Measurements from ENCODE around the gene ZNF365. TPM values are rescaled to one million over a fixed set of nuclear protein-coding genes. Genes with fewer than 3 reads are reported as not detected.
A peak's percentile ranks its signal among the peaks of the same experiment; 100 is the strongest.
"Not testable (repeated sequence)": the region's sequence is repeated elsewhere in the genome, so short reads cannot be mapped to it uniquely, and the experiment has no call there.

The ZNF365 gene
- polyA plus RNA-seq, 1 donor, result 0.48 TPM

- Histone ChIP-seq H3K27me3 (ENCODE audit: control insufficient read depth, insufficient read depth, low read length) (no peaks in the 10 kb centered on the region), H3K9me3 (ENCODE audit: control insufficient read depth, low read depth, low read length) (no peaks in the 10 kb centered on the region)
- DNase-seq, result no peak
These were observed 32.8 kb upstream of the ZNF365 start for GRCh38 chr10:62341419-62341818.

GRCh38 chr10:62343000-62343399 lies 31.2 kb upstream of the ZNF365 start:
- no peak overlapping the region for H3K4me3 ChIP-seq (ENCODE audit: low read length)
- no CpG with 5 or more reads among the region's 1 CpG for WGBS (ENCODE audit: insufficient coverage, low lambda C conversion rate)
- no peaks in the 10 kb centered on the region for H3K9me3 ChIP-seq (ENCODE audit: control insufficient read depth, low read depth, low read length)
- H3K36me3 ChIP-seq (ENCODE audit: control insufficient read depth, insufficient read depth, low read length), result no peaks in the 10 kb centered on the region
- DNase-seq, result no peak
- no peaks in the 10 kb centered on the region for H3K4me1 ChIP-seq (ENCODE audit: control insufficient read depth, insufficient read depth, low read length)
- H3K27ac ChIP-seq (ENCODE audit: low read length), result no peak overlapping the region
- no peaks in the 10 kb centered on the region for H3K27me3 ChIP-seq (ENCODE audit: control insufficient read depth, insufficient read depth, low read length)

More at GRCh38 chr10:62341419-62341818, 32.8 kb upstream of the ZNF365 start:
- Histone ChIP-seq H3K27ac (ENCODE audit: low read length) (no peak overlapping the region), H3K36me3 (ENCODE audit: control insufficient read depth, insufficient read depth, low read length) (no peaks in the 10 kb centered on the region), H3K4me1 (ENCODE audit: control insufficient read depth, insufficient read depth, low read length) (no peaks in the 10 kb centered on the region), H3K4me3 (ENCODE audit: low read length) (no peak overlapping the region)

DNA sequence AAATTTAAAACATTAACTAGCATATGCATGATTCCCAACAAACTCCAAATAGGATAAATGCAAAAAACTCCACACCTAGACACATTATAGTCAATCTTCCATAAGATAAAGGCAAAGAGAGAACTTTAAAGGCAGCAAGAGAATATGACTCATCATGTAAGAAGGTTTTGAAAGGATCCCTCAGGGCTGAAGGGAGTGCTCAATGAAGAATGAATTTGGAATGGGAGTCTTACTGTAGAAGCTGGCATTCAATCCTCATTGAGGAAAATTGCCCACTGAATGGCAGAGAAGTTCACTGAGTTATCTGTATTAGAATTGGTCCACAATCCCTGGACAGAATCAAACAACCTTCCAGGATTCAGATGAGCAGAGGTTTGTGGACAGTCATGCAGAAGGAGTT lies 26.1 kb upstream of the ZNF365 start:
- no peaks in the 10 kb centered on the region for H3K27me3 ChIP-seq (ENCODE audit: control insufficient read depth, insufficient read depth, low read length)
- H3K4me1 ChIP-seq (ENCODE audit: control insufficient read depth, insufficient read depth, low read length), result no peaks in the 10 kb centered on the region
- H3K9me3 ChIP-seq (ENCODE audit: control insufficient read depth, low read depth, low read length), result no peaks in the 10 kb centered on the region
- H3K36me3 ChIP-seq (ENCODE audit: control insufficient read depth, insufficient read depth, low read length), result no peaks in the 10 kb centered on the region
- no peak overlapping the region for H3K4me3 ChIP-seq (ENCODE audit: low read length)
- DNase-seq, result no peak
- no peak overlapping the region for H3K27ac ChIP-seq (ENCODE audit: low read length)

DNA sequence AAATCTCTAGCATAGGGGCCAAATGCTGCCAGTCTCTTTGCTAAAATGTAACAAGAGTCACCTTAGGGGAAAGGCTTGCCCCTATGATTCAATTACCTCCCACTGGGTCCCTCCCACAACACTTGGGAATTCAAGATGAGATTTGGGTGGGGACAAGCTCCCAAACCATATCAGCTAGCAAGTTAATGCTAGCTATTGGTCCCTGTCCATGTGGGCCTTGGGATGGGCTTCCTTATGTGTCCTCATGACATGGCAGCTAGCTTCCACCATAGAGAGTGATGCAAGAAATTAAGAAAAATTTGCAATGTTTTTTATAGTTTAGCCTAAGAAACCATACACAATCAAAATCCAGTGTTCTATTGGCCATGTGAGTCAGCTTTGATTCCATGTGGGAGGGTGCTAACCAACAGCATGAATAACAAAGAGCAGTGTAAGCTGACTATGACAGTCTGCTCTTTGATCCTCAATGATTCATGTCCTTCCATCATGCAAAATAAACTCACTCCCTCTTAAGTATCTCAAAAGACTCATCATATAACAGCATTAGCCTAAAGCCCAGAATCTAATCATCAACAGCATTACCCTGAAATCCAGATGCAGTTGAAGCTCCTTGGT lies 21.7 kb upstream of the ZNF365 start:
- no peak for DNase-seq
- Histone ChIP-seq H3K27me3 (ENCODE audit: control insufficient read depth, insufficient read depth, low read length) (no peaks in the 10 kb centered on the region), H3K4me1 (ENCODE audit: control insufficient read depth, insufficient read depth, low read length) (no peaks in the 10 kb centered on the region), H3K9me3 (ENCODE audit: control insufficient read depth, low read depth, low read length) (no peaks in the 10 kb centered on the region), H3K27ac (ENCODE audit: low read length) (no peak overlapping the region), H3K36me3 (ENCODE audit: control insufficient read depth, insufficient read depth, low read length) (no peaks in the 10 kb centered on the region), H3K4me3 (ENCODE audit: low read length) (no peak overlapping the region)

DNA sequence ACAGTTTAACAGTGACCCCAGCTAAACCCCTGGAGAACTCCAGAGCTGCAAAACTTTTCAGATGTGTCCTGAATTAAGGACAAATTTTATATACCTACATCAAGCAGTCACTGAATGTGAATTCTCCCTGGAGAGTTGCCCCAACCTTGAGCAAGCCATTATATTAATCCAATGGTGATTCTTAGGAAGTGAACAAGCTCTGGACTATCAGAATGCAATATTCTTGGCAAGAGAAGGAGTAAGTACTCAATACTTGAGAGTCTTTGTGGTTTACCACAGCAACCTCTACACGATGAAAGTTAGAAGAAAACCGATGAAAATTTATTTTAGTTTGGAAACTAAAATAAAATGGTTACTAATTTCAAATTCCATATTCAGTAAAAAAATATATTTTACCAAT lies 19.3 kb upstream of the ZNF365 start:
- Histone ChIP-seq H3K4me1 (ENCODE audit: control insufficient read depth, insufficient read depth, low read length) (no peaks in the 10 kb centered on the region), H3K27ac (ENCODE audit: low read length) (no peak overlapping the region), H3K27me3 (ENCODE audit: control insufficient read depth, insufficient read depth, low read length) (no peaks in the 10 kb centered on the region), H3K9me3 (ENCODE audit: control insufficient read depth, low read depth, low read length) (no peaks in the 10 kb centered on the region), H3K36me3 (ENCODE audit: control insufficient read depth, insufficient read depth, low read length) (no peaks in the 10 kb centered on the region), H3K4me3 (ENCODE audit: low read length) (no peak overlapping the region)
- DNase-seq, result no peak
- WGBS (ENCODE audit: insufficient coverage, low lambda C conversion rate), result 100% methylated on average over 2 of the region's 2 CpGs

GRCh38 chr10:62356447-62356846 lies 17.7 kb upstream of the ZNF365 start:
- no peak overlapping the region for H3K27ac ChIP-seq (ENCODE audit: low read length)
- no peaks in the 10 kb centered on the region for H3K9me3 ChIP-seq (ENCODE audit: control insufficient read depth, low read depth, low read length)
- no peak overlapping the region for H3K4me3 ChIP-seq (ENCODE audit: low read length)
- no peak for DNase-seq
- H3K27me3 ChIP-seq (ENCODE audit: control insufficient read depth, insufficient read depth, low read length), result no peaks in the 10 kb centered on the region
- H3K4me1 ChIP-seq (ENCODE audit: control insufficient read depth, insufficient read depth, low read length), result no peaks in the 10 kb centered on the region
- no peaks in the 10 kb centered on the region for H3K36me3 ChIP-seq (ENCODE audit: control insufficient read depth, insufficient read depth, low read length)
- 100% methylated on average over 1 of the region's 2 CpGs for WGBS (ENCODE audit: insufficient coverage, low lambda C conversion rate)

GRCh38 chr10:62358151-62358550 lies 16.0 kb upstream of the ZNF365 start:
- not testable (repeated sequence) for H3K27me3 ChIP-seq (ENCODE audit: control insufficient read depth, insufficient read depth, low read length); H3K27ac ChIP-seq (ENCODE audit: low read length); H3K4me1 ChIP-seq (ENCODE audit: control insufficient read depth, insufficient read depth, low read length); H3K9me3 ChIP-seq (ENCODE audit: control insufficient read depth, low read depth, low read length); H3K4me3 ChIP-seq (ENCODE audit: low read length); DNase-seq; H3K36me3 ChIP-seq (ENCODE audit: control insufficient read depth, insufficient read depth, low read length)
- no CpG with 5 or more reads among the region's 2 CpGs for WGBS (ENCODE audit: insufficient coverage, low lambda C conversion rate)

- peak overlapping the region; percentile 24 for H3K4me3 ChIP-seq (ENCODE audit: low read length)
- H3K27ac ChIP-seq (ENCODE audit: low read length), result no peak overlapping the region
- H3K9me3 ChIP-seq (ENCODE audit: control insufficient read depth, low read depth, low read length), result no peaks in the 10 kb centered on the region
- no CpG with 5 or more reads among the region's 8 CpGs for WGBS (ENCODE audit: insufficient coverage, low lambda C conversion rate)
- H3K27me3 ChIP-seq (ENCODE audit: control insufficient read depth, insufficient read depth, low read length), result peaks cover 39% of the 10 kb centered on the region
- no peak for DNase-seq
- peaks cover 5% of the 10 kb centered on the region for H3K4me1 ChIP-seq (ENCODE audit: control insufficient read depth, insufficient read depth, low read length)
- no peaks in the 10 kb centered on the region for H3K36me3 ChIP-seq (ENCODE audit: control insufficient read depth, insufficient read depth, low read length)
These were observed 552 bp upstream of the ZNF365 start for GRCh38 chr10:62373639-62373994.

GRCh38 chr10:62374862-62375710 lies 917 bp downstream of the ZNF365 start:
- Histone ChIP-seq H3K9me3 (ENCODE audit: control insufficient read depth, low read depth, low read length) (no peaks in the 10 kb centered on the region), H3K27me3 (ENCODE audit: control insufficient read depth, insufficient read depth, low read length) (peaks cover 39% of the 10 kb centered on the region), H3K27ac (ENCODE audit: low read length) (no peak overlapping the region), H3K4me3 (ENCODE audit: low read length) (peak overlapping the region; percentile 21), H3K4me1 (ENCODE audit: control insufficient read depth, insufficient read depth, low read length) (peaks cover 5% of the 10 kb centered on the region), H3K36me3 (ENCODE audit: control insufficient read depth, insufficient read depth, low read length) (no peaks in the 10 kb centered on the region)
- WGBS (ENCODE audit: insufficient coverage, low lambda C conversion rate), result 76% methylated on average over 3 of the region's 12 CpGs
- DNase-seq, result no peak

- no peak for DNase-seq
- 94% methylated on average over 8 of the region's 21 CpGs for WGBS (ENCODE audit: insufficient coverage, low lambda C conversion rate)
- H3K27ac ChIP-seq (ENCODE audit: low read length), result no peak overlapping the region
- H3K9me3 ChIP-seq (ENCODE audit: control insufficient read depth, low read depth, low read length), result no peaks in the 10 kb centered on the region
- no peaks in the 10 kb centered on the region for H3K36me3 ChIP-seq (ENCODE audit: control insufficient read depth, insufficient read depth, low read length)
- no peak overlapping the region for H3K4me3 ChIP-seq (ENCODE audit: low read length)
- H3K27me3 ChIP-seq (ENCODE audit: control insufficient read depth, insufficient read depth, low read length), result peaks cover 39% of the 10 kb centered on the region
- H3K4me1 ChIP-seq (ENCODE audit: control insufficient read depth, insufficient read depth, low read length), result peaks cover 5% of the 10 kb centered on the region
These were observed 2.2 kb downstream of the ZNF365 start for GRCh38 chr10:62376071-62377025.
